GM13976 (cell line): ENCODE results near the gene KDM6B.

Experiments
- DNase-seq: peaks from one replicate; pipeline ENCODE4 v3.0.0; 2012; ENCODE audit warnings: low spot score
- in situ Hi-C: fragments of 300-500 bp; cut with MboI; formaldehyde crosslinking; loops from one replicate; pipeline ENCODE4 v1.12.0; 2022; ENCODE audit warnings: low sequenced_read_pairs, mixed read lengths, inconsistent platforms; ENCODE audit not compliant: unreplicated experiment
- TF ChIP-seq, protein P1 (sequence below): IDR thresholded peaks from 2 replicates; pipeline ENCODE4 v1.5.1; 2012; ENCODE audit warnings: borderline replicate concordance, mild to moderate bottlenecking; ENCODE audit not compliant: insufficient read depth; ENCODE audit errors: extremely low read depth, missing control alignments, control extremely low read depth

KDM6B gene

GRCh38 chr17:7814969-7815368 lies 19.0 kb upstream of the KDM6B start:
- TF ChIP-seq, protein P1, sequence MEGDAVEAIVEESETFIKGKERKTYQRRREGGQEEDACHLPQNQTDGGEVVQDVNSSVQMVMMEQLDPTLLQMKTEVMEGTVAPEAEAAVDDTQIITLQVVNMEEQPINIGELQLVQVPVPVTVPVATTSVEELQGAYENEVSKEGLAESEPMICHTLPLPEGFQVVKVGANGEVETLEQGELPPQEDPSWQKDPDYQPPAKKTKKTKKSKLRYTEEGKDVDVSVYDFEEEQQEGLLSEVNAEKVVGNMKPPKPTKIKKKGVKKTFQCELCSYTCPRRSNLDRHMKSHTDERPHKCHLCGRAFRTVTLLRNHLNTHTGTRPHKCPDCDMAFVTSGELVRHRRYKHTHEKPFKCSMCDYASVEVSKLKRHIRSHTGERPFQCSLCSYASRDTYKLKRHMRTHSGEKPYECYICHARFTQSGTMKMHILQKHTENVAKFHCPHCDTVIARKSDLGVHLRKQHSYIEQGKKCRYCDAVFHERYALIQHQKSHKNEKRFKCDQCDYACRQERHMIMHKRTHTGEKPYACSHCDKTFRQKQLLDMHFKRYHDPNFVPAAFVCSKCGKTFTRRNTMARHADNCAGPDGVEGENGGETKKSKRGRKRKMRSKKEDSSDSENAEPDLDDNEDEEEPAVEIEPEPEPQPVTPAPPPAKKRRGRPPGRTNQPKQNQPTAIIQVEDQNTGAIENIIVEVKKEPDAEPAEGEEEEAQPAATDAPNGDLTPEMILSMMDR, result no peak
- in situ Hi-C loops, result no loop called here
- DNase-seq, result no peak

DNA sequence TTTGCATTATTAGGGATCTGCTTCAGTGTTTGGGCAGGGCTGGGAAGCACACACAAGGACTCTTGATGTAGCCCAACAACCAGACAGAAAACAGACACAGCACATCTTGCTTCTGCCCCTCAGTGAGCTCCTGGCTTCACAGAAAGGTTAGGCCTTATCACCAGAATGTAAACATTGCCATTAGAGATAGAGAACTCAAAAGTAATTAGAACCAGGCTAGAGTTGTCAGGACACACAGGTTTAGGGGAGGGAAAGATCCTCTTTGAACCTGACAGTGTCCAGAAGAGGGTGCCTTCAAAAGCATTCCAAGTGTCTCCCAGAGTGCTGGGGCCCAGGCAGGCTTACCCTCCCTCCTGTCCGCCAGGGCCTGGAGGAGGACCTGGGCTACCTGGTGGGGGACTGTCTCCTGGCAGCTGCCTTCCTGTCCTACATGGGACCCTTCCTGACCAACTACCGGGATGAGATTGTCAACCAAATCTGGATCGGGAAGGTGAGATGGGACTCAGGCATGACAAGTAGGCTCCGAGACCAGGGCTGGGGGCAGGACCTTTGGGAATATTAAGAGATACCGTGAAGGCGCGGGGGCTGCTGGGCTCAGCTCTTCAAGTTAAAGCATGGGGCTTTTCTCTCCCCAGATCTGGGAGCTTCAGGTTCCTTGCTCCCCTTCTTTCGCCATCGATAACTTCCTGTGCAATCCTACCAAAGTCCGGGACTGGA lies 16.9 kb upstream of the KDM6B start:
- DNase-seq, result no peak
- TF ChIP-seq, protein P1, result no peak
- in situ Hi-C loops, result no loop called here

- DNase-seq, result no peak
- in situ Hi-C loops, result no loop called here
- TF ChIP-seq, protein P1, result no peak
These were observed 16.4 kb upstream of the KDM6B start for GRCh38 chr17:7817643-7817964.

DNA sequence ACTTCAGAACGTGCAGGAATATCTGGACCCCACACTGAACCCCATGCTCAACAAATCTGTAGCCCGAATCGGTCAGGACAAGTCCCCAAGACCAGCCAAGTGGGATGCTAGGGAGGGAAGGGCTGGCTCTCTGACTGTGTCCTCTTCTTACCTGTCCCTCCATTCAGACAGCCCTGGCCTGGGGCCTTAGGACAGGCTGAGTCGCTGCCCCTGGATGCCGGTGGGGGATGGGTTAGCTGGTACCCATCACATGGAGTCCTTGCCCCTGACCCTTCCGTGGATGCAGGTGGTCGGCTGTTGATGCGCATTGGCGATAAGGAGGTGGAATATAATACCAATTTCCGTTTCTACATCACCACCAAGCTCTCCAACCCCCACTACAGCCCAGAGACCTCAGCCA lies 16.0 kb upstream of the KDM6B start:
- in situ Hi-C loops, result no loop called here
- TF ChIP-seq, protein P1, result no peak
- DNase-seq, result no peak

- in situ Hi-C loops, result no loop called here
- TF ChIP-seq, protein P1, result no peak
- DNase-seq, result no peak
These were observed 15.0 kb upstream of the KDM6B start for GRCh38 chr17:7818746-7819645.

DNA sequence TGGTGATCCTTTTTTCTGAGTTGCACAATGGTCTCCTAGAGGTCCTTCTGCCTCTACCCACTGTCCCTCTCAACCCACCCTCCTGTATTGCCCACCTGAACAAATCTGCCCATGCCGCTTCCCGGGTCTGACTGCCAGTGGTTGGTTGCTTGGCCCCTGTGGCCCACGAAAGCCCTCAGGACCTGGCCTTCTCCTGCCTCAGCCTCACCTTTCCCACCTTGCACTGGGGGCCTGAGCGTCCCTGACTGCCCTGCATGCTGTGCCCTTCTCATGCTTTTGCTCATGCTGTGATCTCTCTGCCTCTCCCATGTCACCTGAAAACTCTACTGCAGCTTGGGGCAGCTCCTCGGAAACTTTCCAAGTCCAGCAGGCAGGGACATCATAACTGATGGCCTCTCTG lies 13.8 kb upstream of the KDM6B start:
- TF ChIP-seq, protein P1, result no peak
- no peak for DNase-seq
- in situ Hi-C loops, result no loop called here
